H9 (cell line): ENCODE results near the gene DCUN1D2. TPM values are rescaled to one million over a fixed set of nuclear protein-coding genes. Genes with fewer than 3 reads are reported as not detected.

Experiments
- DNase-seq: peaks from one replicate; pipeline ENCODE4 v3.0.0-alpha.2; 2017
- H2AFZ ChIP-seq: one replicate; pipeline ENCODE4 v1.6.1; 2013; ENCODE audit warnings: mild to moderate bottlenecking, low read length, control low read depth, moderate library complexity
- H2AK5ac ChIP-seq: 2 replicates; pipeline ENCODE4 v1.6.1; 2013; ENCODE audit warnings: low read length, control low read depth, mixed read lengths; ENCODE audit not compliant: insufficient read length
- H2BK120ac ChIP-seq: one replicate; pipeline ENCODE4 v1.6.1; 2013; ENCODE audit warnings: low read depth, mild to moderate bottlenecking, low read length, control low read depth, inconsistent platforms; ENCODE audit not compliant: poor library complexity, severe bottlenecking
- H2BK12ac ChIP-seq: 2 replicates; pipeline ENCODE4 v1.6.1; 2013; ENCODE audit warnings: low read length, control low read depth, mixed read lengths, low read depth; ENCODE audit not compliant: insufficient read length
- H2BK15ac ChIP-seq: 2 replicates; pipeline ENCODE4 v1.6.1; 2013; ENCODE audit warnings: low read depth, low read length, control low read depth
- H2BK20ac ChIP-seq: one replicate; pipeline ENCODE4 v1.6.1; 2013; ENCODE audit warnings: low read depth, mild to moderate bottlenecking, low read length, control low read depth, inconsistent platforms; ENCODE audit not compliant: poor library complexity, severe bottlenecking
- H2BK5ac ChIP-seq: 2 replicates; pipeline ENCODE4 v1.6.1; 2013; ENCODE audit warnings: low read length, control low read depth, mixed read lengths; ENCODE audit not compliant: insufficient read length
- H3K14ac ChIP-seq: 2 replicates; pipeline ENCODE4 v1.6.1; 2013; ENCODE audit warnings: low read length, control low read depth; ENCODE audit not compliant: insufficient read depth
- H3K18ac ChIP-seq: 2 replicates; pipeline ENCODE4 v1.6.1; 2013; ENCODE audit warnings: low read depth, mild to moderate bottlenecking, mixed read lengths, low read length, control low read depth; ENCODE audit not compliant: insufficient read length
- H3K23ac ChIP-seq: 2 replicates; pipeline ENCODE4 v1.6.1; 2013; ENCODE audit warnings: low read length, control low read depth, mixed read lengths, low read depth; ENCODE audit not compliant: insufficient read length
- H3K23me2 ChIP-seq: 2 replicates; pipeline ENCODE4 v1.6.1; 2013; ENCODE audit warnings: low read depth, mild to moderate bottlenecking, mixed read lengths, low read length, control low read depth; ENCODE audit not compliant: insufficient read length, poor library complexity, severe bottlenecking
- H3K27ac ChIP-seq: 2 replicates; pipeline ENCODE4 v1.5.1; 2013; ENCODE audit warnings: low read length, control low read depth, mixed read lengths, low read depth; ENCODE audit not compliant: insufficient read length
- H3K27me3 ChIP-seq: 2 replicates; pipeline ENCODE4 v1.6.1; 2013; ENCODE audit warnings: low read length, control low read depth, inconsistent platforms; ENCODE audit not compliant: insufficient read depth
- H3K4ac ChIP-seq: 2 replicates; pipeline ENCODE4 v1.6.1; 2013; ENCODE audit warnings: low read depth, mild to moderate bottlenecking, control low read depth, inconsistent platforms, low read length, moderate library complexity
- H3K4me1 ChIP-seq: 2 replicates; pipeline ENCODE4 v1.6.1; 2013; ENCODE audit warnings: low read length, control low read depth, inconsistent platforms; ENCODE audit not compliant: insufficient read depth
- H3K4me2 ChIP-seq: 2 replicates; pipeline ENCODE4 v1.6.1; 2013; ENCODE audit warnings: low read length, control low read depth, mixed read lengths; ENCODE audit not compliant: insufficient read length, insufficient read depth
- H3K56ac ChIP-seq: 2 replicates; pipeline ENCODE4 v1.6.1; 2013; ENCODE audit warnings: low read depth, mild to moderate bottlenecking, mixed read lengths, low read length, control low read depth; ENCODE audit not compliant: insufficient read length
- H3K79me1 ChIP-seq: 2 replicates; pipeline ENCODE4 v1.6.1; 2013; ENCODE audit warnings: low read depth, mild to moderate bottlenecking, moderate library complexity, low read length, control low read depth, inconsistent platforms; ENCODE audit not compliant: insufficient read depth, poor library complexity, severe bottlenecking
- H3K79me2 ChIP-seq: 2 replicates; pipeline ENCODE4 v1.6.1; 2013; ENCODE audit warnings: low read length, control low read depth, inconsistent platforms; ENCODE audit not compliant: insufficient read depth
- H3K9ac ChIP-seq: 2 replicates; pipeline ENCODE4 v1.6.1; 2013; ENCODE audit warnings: low read length, control low read depth, mixed read lengths; ENCODE audit not compliant: insufficient read length; ENCODE audit errors: extremely low read depth
- H3K9me3 ChIP-seq: one replicate; pipeline ENCODE4 v1.6.1; 2013; ENCODE audit warnings: low read depth, low read length, inconsistent platforms; ENCODE audit not compliant: control insufficient read depth
- H3T11ph ChIP-seq: one replicate; pipeline ENCODE4 v1.6.1; 2013; ENCODE audit warnings: mild to moderate bottlenecking, low read length, control low read depth, inconsistent platforms
- H4K20me1 ChIP-seq: one replicate; pipeline ENCODE4 v1.6.1; 2013; ENCODE audit not compliant: control insufficient read depth, insufficient read length, insufficient read depth
- H4K5ac ChIP-seq: 2 replicates; pipeline ENCODE4 v1.6.1; 2013; ENCODE audit warnings: low read depth, mild to moderate bottlenecking, mixed read lengths, low read length, control low read depth; ENCODE audit not compliant: insufficient read length
- H4K8ac ChIP-seq: replicated peaks from 2 replicates; pipeline ENCODE4 v1.6.1; 2013; ENCODE audit warnings: low read length, control low read depth, mixed read lengths, low read depth; ENCODE audit not compliant: insufficient read length
- H4K91ac ChIP-seq: 2 replicates; pipeline ENCODE4 v1.6.1; 2013; ENCODE audit warnings: low read depth, mild to moderate bottlenecking, moderate library complexity, mixed read lengths, low read length, control low read depth; ENCODE audit not compliant: insufficient read length
- H3K27ac Mint-ChIP-seq, 3 experiments: 2 replicates in 2 of 3; 3 replicates in 1 of 3; pipeline ENCODE4 v1.8.0; 2020 to 2021; ENCODE audit warnings: mixed read lengths in 3 of 3, mild to moderate bottlenecking in 1 of 3, moderate library complexity in 1 of 3
- H3K27me3 Mint-ChIP-seq: 2 replicates; pipeline ENCODE4 v1.8.0; 2021; ENCODE audit warnings: low read depth, mild to moderate bottlenecking, moderate library complexity, mixed read lengths
- H3K36me3 Mint-ChIP-seq, 3 experiments: 2 replicates in 2 of 3; 3 replicates in 1 of 3; pipeline ENCODE4 v1.8.0; 2020 to 2021; ENCODE audit warnings: low read depth in 3 of 3, mixed read lengths in 3 of 3; ENCODE audit not compliant: insufficient read depth in 1 of 3
- H3K4me1 Mint-ChIP-seq, 2 experiments: 2 replicates each; pipeline ENCODE4 v1.8.0; 2020; ENCODE audit warnings: mixed read lengths in 2 of 2
- H3K4me3 Mint-ChIP-seq, 2 experiments: 2 replicates in 1 of 2; 3 replicates in 1 of 2; pipeline ENCODE4 v1.8.0; 2020 to 2021; ENCODE audit warnings: mild to moderate bottlenecking in 2 of 2, mixed read lengths in 2 of 2, moderate library complexity in 1 of 2
- H3K9me3 Mint-ChIP-seq, 2 experiments: 2 replicates in 1 of 2; 3 replicates in 1 of 2; pipeline ENCODE4 v1.8.0; 2020; ENCODE audit warnings: mild to moderate bottlenecking in 2 of 2, mixed read lengths in 2 of 2, moderate library complexity in 1 of 2
- CTCF ChIP-seq: fragments of 200-600 bp; sonication (generic); conservative IDR thresholded peaks from 3 replicates; pipeline ENCODE4 v1.8.0; 2021; ENCODE audit warnings: antibody characterized with exemption, mild to moderate bottlenecking
- WGBS: extraction: QIAGEN DNeasy Blood & Tissue Kit; methylation state at CpG from one replicate; pipeline ENCODE4 v1.1.7; 2013; ENCODE audit warnings: missing lambda C conversion rate, low lambda C conversion rate, mixed read lengths; ENCODE audit not compliant: insufficient read length; ENCODE audit errors: extremely low coverage; 5-methylcytosine and 5-hydroxymethylcytosine counted together
- total RNA-seq: library from RNA; stranded (reverse); gene quantifications from 2 replicates; pipeline ENCODE4 v1.2.1, GENCODE V29; 2021

The DCUN1D2 gene
- total RNA-seq, 1 experiment from 2014 or later, result 36.8 TPM

- Histone ChIP-seq H3K4me1 (no peaks in the 10 kb centered on the region), H2BK20ac (no peak overlapping the region), H4K20me1 (peaks cover 2% of the 10 kb centered on the region), H4K8ac (no peak overlapping the region), H3K4me2 (no peak overlapping the region), H2BK120ac (no peak overlapping the region), H3K27me3 (no peaks in the 10 kb centered on the region), H3K9me3 (no peaks in the 10 kb centered on the region), H3K14ac (no peak overlapping the region), H2AK5ac (no peak overlapping the region), H3K4ac (no peak overlapping the region), H3K79me2 (no peaks in the 10 kb centered on the region), H3K56ac (no peak overlapping the region), H3K18ac (no peak overlapping the region), H2BK5ac (no peak overlapping the region), H2AFZ (no peak overlapping the region), H3K23me2 (no peaks in the 10 kb centered on the region), H2BK15ac (no peak overlapping the region), H3K79me1 (no peaks in the 10 kb centered on the region), H3T11ph (no peak overlapping the region), H2BK12ac (no peak overlapping the region), H3K27ac (no peak overlapping the region), H3K9ac (no peak overlapping the region), H4K5ac (no peak overlapping the region), H3K23ac (no peak overlapping the region), H4K91ac (no peak overlapping the region)
- Mint-ChIP-seq H3K27me3 (no peaks in the 10 kb centered on the region), H3K9me3 (no peaks in the 10 kb centered on the region), H3K4me1 (no peaks in the 10 kb centered on the region), H3K27ac (no peak overlapping the region), H3K36me3 (peaks cover 17 to 39% (median 24%) of the 10 kb centered on the region in 3 experiments; a peak in 6 of 7 replicates), H3K4me3 (no peak overlapping the region)
- no peak for TF ChIP-seq CTCF
- WGBS, result no CpG with 5 or more reads among the region's 12 CpGs
- peak; percentile 11 for DNase-seq
Observed at GRCh38 chr13:113534236-113534860, 43.8 kb upstream of the DCUN1D2 start.
